ENCODE data around the gene TLCD2. TPM values are rescaled to one million over a fixed set of nuclear protein-coding genes. Genes with fewer than 3 reads are reported as not detected.

The TLCD2 gene
- total and polyA plus RNA-seq, 2 of the 13 experiments (the other 11 are each of a cell fraction or from before 2014, with no cell fraction given): 0.90 to 1.1 TPM

DNA sequence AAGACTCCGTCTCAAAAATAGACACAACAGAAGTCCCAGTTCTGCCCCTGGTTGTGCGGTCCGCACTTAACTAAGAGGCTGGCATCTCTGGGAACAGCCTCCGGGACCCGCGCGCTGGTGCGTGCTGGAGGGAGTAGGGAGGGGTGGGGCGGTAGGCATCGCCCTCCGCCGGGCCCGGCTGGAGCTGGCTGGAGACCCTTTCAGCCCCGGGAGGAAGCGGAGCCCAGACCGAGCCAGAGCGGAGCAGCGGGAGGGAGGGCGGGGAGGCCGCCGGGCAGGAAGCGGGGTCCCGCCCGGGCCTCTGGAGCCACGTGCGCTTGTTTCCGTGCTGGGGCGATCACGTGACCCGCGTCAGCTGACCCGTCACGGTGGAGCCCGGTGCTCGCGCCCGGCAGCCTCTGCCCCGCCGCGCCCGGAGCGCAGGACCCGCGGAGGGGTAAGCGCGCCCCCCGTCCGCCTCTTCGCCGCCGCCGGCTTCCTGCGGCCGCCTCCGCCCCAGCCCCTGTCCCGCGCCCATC lies 14.2 kb upstream of the TLCD2 start, which contains the start of gene WDR81 (continued):
- TF ChIP-seq ZNF546 (CRISPR knock-in tag; conservative IDR thresholded peaks at IDR 0.05) (peak; percentile 48; the same call in 1 of the 2 replicates), TMF1 (CRISPR knock-in tag; IDR thresholded peaks at IDR 0.05; ENCODE audit: low read depth) (peak; percentile 89), FOXJ3 (CRISPR knock-in tag; IDR thresholded peaks at IDR 0.05; ENCODE audit: borderline replicate concordance) (no peak), SALL1 (CRISPR knock-in tag; IDR thresholded peaks at IDR 0.05) (peak; percentile 59), ZNF83 (CRISPR knock-in tag; IDR thresholded peaks at IDR 0.05; ENCODE audit: borderline replicate concordance) (no peak), MEIS1 (CRISPR knock-in tag; IDR thresholded peaks at IDR 0.05; ENCODE audit: borderline replicate concordance) (peak; percentile 62; the same call in 1 of the 2 replicates), ZNF672 (CRISPR knock-in tag; IDR thresholded peaks at IDR 0.05) (no peak), ZNF124 (CRISPR knock-in tag; IDR thresholded peaks at IDR 0.05) (no peak), ZNF331 (CRISPR knock-in tag; IDR thresholded peaks at IDR 0.05) (0 out of 2 replicates have a peak, but pooled peaks have one; percentile 41), SATB2 (CRISPR knock-in tag; IDR thresholded peaks at IDR 0.05) (no peak), ATF7-NPFF (CRISPR knock-in tag; IDR thresholded peaks at IDR 0.05; ENCODE audit: low read depth) (peak; percentile 84)
- TF ChIP-seq, protein P1, sequence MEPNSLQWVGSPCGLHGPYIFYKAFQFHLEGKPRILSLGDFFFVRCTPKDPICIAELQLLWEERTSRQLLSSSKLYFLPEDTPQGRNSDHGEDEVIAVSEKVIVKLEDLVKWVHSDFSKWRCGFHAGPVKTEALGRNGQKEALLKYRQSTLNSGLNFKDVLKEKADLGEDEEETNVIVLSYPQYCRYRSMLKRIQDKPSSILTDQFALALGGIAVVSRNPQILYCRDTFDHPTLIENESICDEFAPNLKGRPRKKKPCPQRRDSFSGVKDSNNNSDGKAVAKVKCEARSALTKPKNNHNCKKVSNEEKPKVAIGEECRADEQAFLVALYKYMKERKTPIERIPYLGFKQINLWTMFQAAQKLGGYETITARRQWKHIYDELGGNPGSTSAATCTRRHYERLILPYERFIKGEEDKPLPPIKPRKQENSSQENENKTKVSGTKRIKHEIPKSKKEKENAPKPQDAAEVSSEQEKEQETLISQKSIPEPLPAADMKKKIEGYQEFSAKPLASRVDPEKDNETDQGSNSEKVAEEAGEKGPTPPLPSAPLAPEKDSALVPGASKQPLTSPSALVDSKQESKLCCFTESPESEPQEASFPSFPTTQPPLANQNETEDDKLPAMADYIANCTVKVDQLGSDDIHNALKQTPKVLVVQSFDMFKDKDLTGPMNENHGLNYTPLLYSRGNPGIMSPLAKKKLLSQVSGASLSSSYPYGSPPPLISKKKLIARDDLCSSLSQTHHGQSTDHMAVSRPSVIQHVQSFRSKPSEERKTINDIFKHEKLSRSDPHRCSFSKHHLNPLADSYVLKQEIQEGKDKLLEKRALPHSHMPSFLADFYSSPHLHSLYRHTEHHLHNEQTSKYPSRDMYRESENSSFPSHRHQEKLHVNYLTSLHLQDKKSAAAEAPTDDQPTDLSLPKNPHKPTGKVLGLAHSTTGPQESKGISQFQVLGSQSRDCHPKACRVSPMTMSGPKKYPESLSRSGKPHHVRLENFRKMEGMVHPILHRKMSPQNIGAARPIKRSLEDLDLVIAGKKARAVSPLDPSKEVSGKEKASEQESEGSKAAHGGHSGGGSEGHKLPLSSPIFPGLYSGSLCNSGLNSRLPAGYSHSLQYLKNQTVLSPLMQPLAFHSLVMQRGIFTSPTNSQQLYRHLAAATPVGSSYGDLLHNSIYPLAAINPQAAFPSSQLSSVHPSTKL (CRISPR knock-in tag; IDR thresholded peaks at IDR 0.05): peak; percentile 50; the same call in 1 of the 2 replicates
- TF ChIP-seq, protein P2, sequence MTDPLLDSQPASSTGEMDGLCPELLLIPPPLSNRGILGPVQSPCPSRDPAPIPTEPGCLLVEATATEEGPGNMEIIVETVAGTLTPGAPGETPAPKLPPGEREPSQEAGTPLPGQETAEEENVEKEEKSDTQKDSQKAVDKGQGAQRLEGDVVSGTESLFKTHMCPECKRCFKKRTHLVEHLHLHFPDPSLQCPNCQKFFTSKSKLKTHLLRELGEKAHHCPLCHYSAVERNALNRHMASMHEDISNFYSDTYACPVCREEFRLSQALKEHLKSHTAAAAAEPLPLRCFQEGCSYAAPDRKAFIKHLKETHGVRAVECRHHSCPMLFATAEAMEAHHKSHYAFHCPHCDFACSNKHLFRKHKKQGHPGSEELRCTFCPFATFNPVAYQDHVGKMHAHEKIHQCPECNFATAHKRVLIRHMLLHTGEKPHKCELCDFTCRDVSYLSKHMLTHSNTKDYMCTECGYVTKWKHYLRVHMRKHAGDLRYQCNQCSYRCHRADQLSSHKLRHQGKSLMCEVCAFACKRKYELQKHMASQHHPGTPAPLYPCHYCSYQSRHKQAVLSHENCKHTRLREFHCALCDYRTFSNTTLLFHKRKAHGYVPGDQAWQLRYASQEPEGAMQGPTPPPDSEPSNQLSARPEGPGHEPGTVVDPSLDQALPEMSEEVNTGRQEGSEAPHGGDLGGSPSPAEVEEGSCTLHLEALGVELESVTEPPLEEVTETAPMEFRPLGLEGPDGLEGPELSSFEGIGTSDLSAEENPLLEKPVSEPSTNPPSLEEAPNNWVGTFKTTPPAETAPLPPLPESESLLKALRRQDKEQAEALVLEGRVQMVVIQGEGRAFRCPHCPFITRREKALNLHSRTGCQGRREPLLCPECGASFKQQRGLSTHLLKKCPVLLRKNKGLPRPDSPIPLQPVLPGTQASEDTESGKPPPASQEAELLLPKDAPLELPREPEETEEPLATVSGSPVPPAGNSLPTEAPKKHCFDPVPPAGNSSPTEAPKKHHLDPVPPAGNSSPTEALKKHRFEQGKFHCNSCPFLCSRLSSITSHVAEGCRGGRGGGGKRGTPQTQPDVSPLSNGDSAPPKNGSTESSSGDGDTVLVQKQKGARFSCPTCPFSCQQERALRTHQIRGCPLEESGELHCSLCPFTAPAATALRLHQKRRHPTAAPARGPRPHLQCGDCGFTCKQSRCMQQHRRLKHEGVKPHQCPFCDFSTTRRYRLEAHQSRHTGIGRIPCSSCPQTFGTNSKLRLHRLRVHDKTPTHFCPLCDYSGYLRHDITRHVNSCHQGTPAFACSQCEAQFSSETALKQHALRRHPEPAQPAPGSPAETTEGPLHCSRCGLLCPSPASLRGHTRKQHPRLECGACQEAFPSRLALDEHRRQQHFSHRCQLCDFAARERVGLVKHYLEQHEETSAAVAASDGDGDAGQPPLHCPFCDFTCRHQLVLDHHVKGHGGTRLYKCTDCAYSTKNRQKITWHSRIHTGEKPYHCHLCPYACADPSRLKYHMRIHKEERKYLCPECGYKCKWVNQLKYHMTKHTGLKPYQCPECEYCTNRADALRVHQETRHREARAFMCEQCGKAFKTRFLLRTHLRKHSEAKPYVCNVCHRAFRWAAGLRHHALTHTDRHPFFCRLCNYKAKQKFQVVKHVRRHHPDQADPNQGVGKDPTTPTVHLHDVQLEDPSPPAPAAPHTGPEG (CRISPR knock-in tag; IDR thresholded peaks at IDR 0.05): 0 out of 2 replicates have a peak, but pooled peaks have one; percentile 39

All from HepG2 (cell line).